ENCODE results near the gene CFAP90. TPM values are rescaled to one million over a fixed set of nuclear protein-coding genes. Genes with fewer than 3 reads are reported as not detected.

The CFAP90 gene
- polyA plus RNA-seq, 1 of the 3 experiments (the other 2 are of a cell fraction), result 0.10 TPM

DNA sequence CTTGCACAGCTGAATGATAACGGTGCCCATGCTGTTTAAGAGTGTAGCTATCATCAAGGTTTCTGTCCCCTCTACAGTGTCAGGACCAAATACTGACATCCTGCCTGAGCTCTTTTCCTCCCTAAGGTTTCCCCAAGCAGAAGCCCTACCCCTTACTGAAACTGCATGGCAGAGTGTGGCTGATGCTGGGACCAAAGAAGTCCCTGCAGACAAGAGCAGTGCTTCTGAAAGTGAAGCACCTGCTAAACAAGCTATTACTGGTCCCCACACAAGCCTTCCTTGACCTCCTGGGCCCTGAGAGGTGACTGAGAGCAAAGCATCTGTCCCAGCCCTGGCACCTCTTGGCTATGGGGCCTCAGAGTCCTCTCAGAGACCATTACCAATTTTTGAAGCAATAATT, 56.1 kb downstream of the CFAP90 start:
- no peaks in the 10 kb centered on the region for H3K79me2 ChIP-seq (ENCODE audit: insufficient read depth)
- H3K9me2 ChIP-seq, result no peaks in the 10 kb centered on the region
- no peak for DNase-seq
- no peak for TF ChIP-seq FOXM1 (IDR thresholded peaks at IDR 0.05; ENCODE audit: low read depth)
- H3K4me3 ChIP-seq (ENCODE audit: low read depth in 2 of 2, low read length in 1 of 2), result no peak overlapping the region
- ChIA-PET POLR2A (no interaction called here), CTCF (no interaction called here)
- no peaks in the 10 kb centered on the region for H4K20me1 ChIP-seq (ENCODE audit: insufficient read depth)
- WGBS (ENCODE audit: low lambda C conversion rate), result 0% methylated on average over 1 of the region's 1 CpG
- no peaks in the 10 kb centered on the region for H3K4me1 ChIP-seq (ENCODE audit: control insufficient read depth in 1 of 2, insufficient read depth in 2 of 2, low read depth in 1 of 2, low read length in 1 of 2)
- H3K27ac ChIP-seq (ENCODE audit: low read depth in 2 of 2, low read length in 1 of 2), result no peak overlapping the region
- no peaks in the 10 kb centered on the region for H3F3A ChIP-seq (replicated peaks; ENCODE audit: insufficient read depth)
- H3K4me2 ChIP-seq, result no peak overlapping the region
- H3K9ac ChIP-seq, result no peak overlapping the region
- no peaks in the 10 kb centered on the region for H3K9me3 ChIP-seq
- no peak overlapping the region for H2AFZ ChIP-seq (ENCODE audit: low read depth)
- H3K27me3 ChIP-seq (ENCODE audit: insufficient read depth), result peaks cover 10% of the 10 kb centered on the region
- no peaks in the 10 kb centered on the region for H3K36me3 ChIP-seq (replicated peaks in 1 of 2; ENCODE audit: control insufficient read depth in 1 of 2, insufficient read depth in 2 of 2, low read length in 1 of 2)

- Histone ChIP-seq H3K9me3 (no peaks in the 10 kb centered on the region), H3F3A (replicated peaks; ENCODE audit: insufficient read depth) (no peaks in the 10 kb centered on the region), H3K36me3 (replicated peaks in 1 of 2; ENCODE audit: control insufficient read depth in 1 of 2, insufficient read depth in 2 of 2, low read length in 1 of 2) (no peaks in the 10 kb centered on the region), H3K79me2 (ENCODE audit: insufficient read depth) (no peaks in the 10 kb centered on the region), H2AFZ (ENCODE audit: low read depth) (no peak overlapping the region), H3K27me3 (ENCODE audit: insufficient read depth) (peaks cover 10% of the 10 kb centered on the region), H3K4me3 (ENCODE audit: low read depth in 2 of 2, low read length in 1 of 2) (no peak overlapping the region), H3K9me2 (no peaks in the 10 kb centered on the region), H4K20me1 (ENCODE audit: insufficient read depth) (no peaks in the 10 kb centered on the region), H3K4me2 (no peak overlapping the region), H3K27ac (ENCODE audit: low read depth in 2 of 2, low read length in 1 of 2) (no peak overlapping the region), H3K9ac (no peak overlapping the region), H3K4me1 (ENCODE audit: control insufficient read depth in 1 of 2, insufficient read depth in 2 of 2, low read depth in 1 of 2, low read length in 1 of 2) (no peaks in the 10 kb centered on the region)
- no peak for DNase-seq
- ChIA-PET POLR2A (no interaction called here), CTCF (interaction anchor here (1.5 kb wide), 1 partner anchor 10 kb away, joined by 3 read pairs; no protein-coding TSS in a partner anchor)
- WGBS (ENCODE audit: low lambda C conversion rate), result 0% methylated on average over 5 of the region's 5 CpGs
- TF ChIP-seq RFX5 (IDR thresholded peaks at IDR 0.05; ENCODE audit: low read length) (no peak), CHD2 (IDR thresholded peaks at IDR 0.05; ENCODE audit: low read length, partially characterized antibody) (no peak), FOSL2 (IDR thresholded peaks at IDR 0.05; ENCODE audit: borderline replicate concordance, low read depth) (no peak), RXRA (IDR thresholded peaks at IDR 0.05; ENCODE audit: borderline replicate concordance, low read depth) (no peak), TAF1 (IDR thresholded peaks at IDR 0.05; ENCODE audit: borderline replicate concordance, low read depth, low read length) (no peak), ELF1 (IDR thresholded peaks at IDR 0.05) (no peak), POLR2AphosphoS5 (IDR thresholded peaks at IDR 0.05; ENCODE audit: low read depth, low read length) (no peak), JUND (IDR thresholded peaks at IDR 0.05) (no peak), TEAD4 (IDR thresholded peaks at IDR 0.05; ENCODE audit: borderline replicate concordance, insufficient read depth) (no peak), RAD21 (IDR thresholded peaks at IDR 0.05; ENCODE audit: low read length) (no peak), IRF3 (IDR thresholded peaks at IDR 0.05; ENCODE audit: low read depth, low read length) (no peak), REST (IDR thresholded peaks at IDR 0.05; ENCODE audit: low read depth, low read length) (no peak), TCF12 (IDR thresholded peaks at IDR 0.05) (no peak), SMC3 (IDR thresholded peaks at IDR 0.05; ENCODE audit: low read depth, low read length) (no peak), GABPA (IDR thresholded peaks at IDR 0.05; ENCODE audit: low read depth) (no peak), MXI1 (IDR thresholded peaks at IDR 0.05; ENCODE audit: low read depth, low read length) (no peak)
- TF ChIP-seq, protein P1, sequence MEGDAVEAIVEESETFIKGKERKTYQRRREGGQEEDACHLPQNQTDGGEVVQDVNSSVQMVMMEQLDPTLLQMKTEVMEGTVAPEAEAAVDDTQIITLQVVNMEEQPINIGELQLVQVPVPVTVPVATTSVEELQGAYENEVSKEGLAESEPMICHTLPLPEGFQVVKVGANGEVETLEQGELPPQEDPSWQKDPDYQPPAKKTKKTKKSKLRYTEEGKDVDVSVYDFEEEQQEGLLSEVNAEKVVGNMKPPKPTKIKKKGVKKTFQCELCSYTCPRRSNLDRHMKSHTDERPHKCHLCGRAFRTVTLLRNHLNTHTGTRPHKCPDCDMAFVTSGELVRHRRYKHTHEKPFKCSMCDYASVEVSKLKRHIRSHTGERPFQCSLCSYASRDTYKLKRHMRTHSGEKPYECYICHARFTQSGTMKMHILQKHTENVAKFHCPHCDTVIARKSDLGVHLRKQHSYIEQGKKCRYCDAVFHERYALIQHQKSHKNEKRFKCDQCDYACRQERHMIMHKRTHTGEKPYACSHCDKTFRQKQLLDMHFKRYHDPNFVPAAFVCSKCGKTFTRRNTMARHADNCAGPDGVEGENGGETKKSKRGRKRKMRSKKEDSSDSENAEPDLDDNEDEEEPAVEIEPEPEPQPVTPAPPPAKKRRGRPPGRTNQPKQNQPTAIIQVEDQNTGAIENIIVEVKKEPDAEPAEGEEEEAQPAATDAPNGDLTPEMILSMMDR (IDR thresholded peaks at IDR 0.05), result no peak
- TF ChIP-seq, protein P2, sequence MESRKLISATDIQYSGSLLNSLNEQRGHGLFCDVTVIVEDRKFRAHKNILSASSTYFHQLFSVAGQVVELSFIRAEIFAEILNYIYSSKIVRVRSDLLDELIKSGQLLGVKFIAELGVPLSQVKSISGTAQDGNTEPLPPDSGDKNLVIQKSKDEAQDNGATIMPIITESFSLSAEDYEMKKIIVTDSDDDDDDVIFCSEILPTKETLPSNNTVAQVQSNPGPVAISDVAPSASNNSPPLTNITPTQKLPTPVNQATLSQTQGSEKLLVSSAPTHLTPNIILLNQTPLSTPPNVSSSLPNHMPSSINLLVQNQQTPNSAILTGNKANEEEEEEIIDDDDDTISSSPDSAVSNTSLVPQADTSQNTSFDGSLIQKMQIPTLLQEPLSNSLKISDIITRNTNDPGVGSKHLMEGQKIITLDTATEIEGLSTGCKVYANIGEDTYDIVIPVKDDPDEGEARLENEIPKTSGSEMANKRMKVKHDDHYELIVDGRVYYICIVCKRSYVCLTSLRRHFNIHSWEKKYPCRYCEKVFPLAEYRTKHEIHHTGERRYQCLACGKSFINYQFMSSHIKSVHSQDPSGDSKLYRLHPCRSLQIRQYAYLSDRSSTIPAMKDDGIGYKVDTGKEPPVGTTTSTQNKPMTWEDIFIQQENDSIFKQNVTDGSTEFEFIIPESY (IDR thresholded peaks at IDR 0.05; ENCODE audit: borderline replicate concordance, low read depth), result no peak
- TF ChIP-seq, protein P3, sequence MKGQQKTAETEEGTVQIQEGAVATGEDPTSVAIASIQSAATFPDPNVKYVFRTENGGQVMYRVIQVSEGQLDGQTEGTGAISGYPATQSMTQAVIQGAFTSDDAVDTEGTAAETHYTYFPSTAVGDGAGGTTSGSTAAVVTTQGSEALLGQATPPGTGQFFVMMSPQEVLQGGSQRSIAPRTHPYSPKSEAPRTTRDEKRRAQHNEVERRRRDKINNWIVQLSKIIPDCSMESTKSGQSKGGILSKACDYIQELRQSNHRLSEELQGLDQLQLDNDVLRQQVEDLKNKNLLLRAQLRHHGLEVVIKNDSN (IDR thresholded peaks at IDR 0.05; ENCODE audit: borderline replicate concordance, low read depth), result no peak
Observed at GRCh38 chr5:7794311-7794710, 56.6 kb downstream of the CFAP90 start.
